Sigmoid colon (tissue), 4 donors: Measurements from ENCODE around the gene MIDN.

Source experiments
- EP300 ChIP-seq, 4 donors: sonication (generic); formaldehyde crosslinking; IDR thresholded peaks; one replicate each; pipeline ENCODE4 v1.6.1; 2017; ENCODE audit warnings: antibody characterized with exemption in 4 of 4
- POLR2A ChIP-seq, 2 donors: fragments of 450-650 bp; IDR thresholded peaks; one replicate each; pipeline ENCODE4 v1.6.1; 2016; ENCODE audit warnings: antibody characterized with exemption in 2 of 2, mild to moderate bottlenecking in 2 of 2, moderate library complexity in 2 of 2
- POLR2AphosphoS5 ChIP-seq, 4 donors: sonication (generic); formaldehyde crosslinking; IDR thresholded peaks; one replicate each; pipeline ENCODE4 v1.6.1; 2017; ENCODE audit warnings: antibody characterized with exemption in 4 of 4
- TF ChIP-seq, protein P1 (sequence below), 4 experiments: fragments of 450-650 bp in 3 of 4; fragments of 200-600 bp in 1 of 4; IDR thresholded peaks; one replicate each; pipeline ENCODE4 v1.5.1; 2016 to 2019; ENCODE audit warnings: antibody characterized with exemption in 4 of 4, mild to moderate bottlenecking in 3 of 4, moderate library complexity in 2 of 4

DNA sequence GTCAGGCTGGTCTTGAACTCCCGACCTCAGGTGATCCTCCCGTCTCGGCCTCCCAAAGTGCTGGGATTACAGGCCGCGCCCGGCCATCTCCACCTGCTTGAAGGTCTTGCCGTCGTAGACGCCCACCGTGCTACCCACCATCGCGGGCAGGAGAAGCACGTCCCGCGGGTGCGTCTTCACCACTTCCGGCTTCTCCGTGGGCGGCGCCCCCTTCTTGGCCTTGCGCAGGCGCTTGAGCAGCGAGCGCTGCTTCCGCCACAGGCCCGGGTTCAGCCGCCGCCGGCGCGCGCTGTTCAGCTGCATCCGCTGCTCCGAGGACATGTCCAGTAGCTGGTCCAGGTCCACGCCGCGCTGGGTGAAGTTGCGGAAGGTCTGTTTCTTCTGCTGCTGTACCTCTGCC lies 58.9 kb downstream of the MIDN start:
- TF ChIP-seq, protein P1, sequence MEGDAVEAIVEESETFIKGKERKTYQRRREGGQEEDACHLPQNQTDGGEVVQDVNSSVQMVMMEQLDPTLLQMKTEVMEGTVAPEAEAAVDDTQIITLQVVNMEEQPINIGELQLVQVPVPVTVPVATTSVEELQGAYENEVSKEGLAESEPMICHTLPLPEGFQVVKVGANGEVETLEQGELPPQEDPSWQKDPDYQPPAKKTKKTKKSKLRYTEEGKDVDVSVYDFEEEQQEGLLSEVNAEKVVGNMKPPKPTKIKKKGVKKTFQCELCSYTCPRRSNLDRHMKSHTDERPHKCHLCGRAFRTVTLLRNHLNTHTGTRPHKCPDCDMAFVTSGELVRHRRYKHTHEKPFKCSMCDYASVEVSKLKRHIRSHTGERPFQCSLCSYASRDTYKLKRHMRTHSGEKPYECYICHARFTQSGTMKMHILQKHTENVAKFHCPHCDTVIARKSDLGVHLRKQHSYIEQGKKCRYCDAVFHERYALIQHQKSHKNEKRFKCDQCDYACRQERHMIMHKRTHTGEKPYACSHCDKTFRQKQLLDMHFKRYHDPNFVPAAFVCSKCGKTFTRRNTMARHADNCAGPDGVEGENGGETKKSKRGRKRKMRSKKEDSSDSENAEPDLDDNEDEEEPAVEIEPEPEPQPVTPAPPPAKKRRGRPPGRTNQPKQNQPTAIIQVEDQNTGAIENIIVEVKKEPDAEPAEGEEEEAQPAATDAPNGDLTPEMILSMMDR (IDR thresholded peaks at IDR 0.05): no peak
- TF ChIP-seq POLR2AphosphoS5 (IDR thresholded peaks at IDR 0.05) (no peak), POLR2A (IDR thresholded peaks at IDR 0.05) (no peak), EP300 (IDR thresholded peaks at IDR 0.05) (no peak)
